OCI-LY7 (cell line): ENCODE data around the gene CNKSR3. TPM values are rescaled to one million over a fixed set of nuclear protein-coding genes. Genes with fewer than 3 reads are reported as not detected.

Source experiments
- BruUV-seq: library from RNA; stranded (reverse); fragments of 400-500 nt; replicated peaks from 2 replicates; lab custom pipeline; 2021; lab: Mats Ljungman, UMichigan
- CTCF ChIA-PET: fragments of 300-600 bp; sonication (Branson Sonifier 250); formaldehyde crosslinking; loops from one replicate; lab custom pipeline; 2022; ENCODE audit warnings: antibody characterized with exemption; ENCODE audit not compliant: unreplicated experiment; lab: Charles Lee
- POLR2A ChIA-PET: fragments of 300-600 bp; sonication (Branson Sonifier 250); formaldehyde crosslinking; loops from one replicate; lab custom pipeline; 2022; ENCODE audit warnings: antibody characterized with exemption; lab: Charles Lee
- DNase-seq: peaks from one replicate; pipeline ENCODE4 v3.0.0-alpha.2; 2015; ENCODE audit warnings: low spot score
- H2AFZ ChIP-seq: fragments of 200-600 bp; sonication (generic), shearing (Covaris generic); 2 replicates; pipeline ENCODE4 v1.6.1; 2014; ENCODE audit warnings: mild to moderate bottlenecking, antibody characterized with exemption, low read length, moderate library complexity
- H3K27ac ChIP-seq: fragments of 200-600 bp; sonication (generic); 2 replicates; pipeline ENCODE4 v1.5.1; 2014; ENCODE audit warnings: mixed run types, low read depth, mild to moderate bottlenecking, moderate library complexity, low read length, inconsistent platforms; ENCODE audit not compliant: poor library complexity, severe bottlenecking
- H3K36me3 ChIP-seq: fragments of 200-600 bp; sonication (generic); 2 replicates; pipeline ENCODE4 v1.6.1; 2014; ENCODE audit warnings: mild to moderate bottlenecking, antibody characterized with exemption, low read length, moderate library complexity, mixed read lengths; ENCODE audit not compliant: insufficient read depth
- H3K4me1 ChIP-seq: fragments of 200-600 bp; sonication (generic); 2 replicates; pipeline ENCODE4 v1.5.1; 2014; ENCODE audit warnings: mild to moderate bottlenecking, low read length; ENCODE audit not compliant: insufficient read depth, poor library complexity, severe bottlenecking
- H3K4me2 ChIP-seq: fragments of 200-600 bp; sonication (generic); 2 replicates; pipeline ENCODE4 v1.6.1; 2014; ENCODE audit warnings: mild to moderate bottlenecking, low read length
- H3K4me3 ChIP-seq: fragments of 200-600 bp; sonication (generic); 2 replicates; pipeline ENCODE4 v1.5.1; 2014; ENCODE audit warnings: mild to moderate bottlenecking, low read depth, low read length; ENCODE audit not compliant: poor library complexity, severe bottlenecking
- H3K79me2 ChIP-seq: fragments of 200-600 bp; sonication (generic); 2 replicates; pipeline ENCODE4 v1.6.1; 2016; ENCODE audit warnings: low read depth, mild to moderate bottlenecking, low read length, moderate library complexity, mixed read lengths; ENCODE audit not compliant: insufficient read depth
- H3K9me2 ChIP-seq: fragments of 200-600 bp; sonication (generic); 2 replicates; pipeline ENCODE4 v1.6.1; 2016; ENCODE audit warnings: mild to moderate bottlenecking, low read length, mixed read lengths; ENCODE audit not compliant: insufficient read depth
- H3K9me3 ChIP-seq: fragments of 200-600 bp; sonication (generic); 2 replicates; pipeline ENCODE4 v1.6.1; 2014; ENCODE audit warnings: mild to moderate bottlenecking, mixed run types, low read length, mixed read lengths
- H4K20me1 ChIP-seq: fragments of 200-600 bp; sonication (generic); 2 replicates; pipeline ENCODE4 v1.6.1; 2014; ENCODE audit warnings: mild to moderate bottlenecking, antibody characterized with exemption, low read length, moderate library complexity, mixed read lengths; ENCODE audit not compliant: insufficient read depth
- CTCF ChIP-seq: fragments of 200-600 bp; sonication (generic); conservative IDR thresholded peaks from 2 replicates; pipeline ENCODE4 v1.5.1; 2014; ENCODE audit warnings: mild to moderate bottlenecking, antibody characterized with exemption, low read length, moderate library complexity, mixed read lengths
- EZH2phosphoT487 ChIP-seq: fragments of 200-600 bp; sonication (generic); IDR thresholded peaks from 2 replicates; pipeline ENCODE4 v1.6.1; 2018; ENCODE audit warnings: low read depth, borderline replicate concordance, mild to moderate bottlenecking, mixed run types, antibody characterized with exemption, low read length, moderate library complexity, mixed read lengths
- intact Hi-C: fragments of 100-400 bp; cut with micrococcal nuclease; formaldehyde crosslinking; loops from one replicate; pipeline ENCODE4 v1.10.0; 2022; ENCODE audit not compliant: unreplicated experiment
- total RNA-seq, 2 experiments: library from RNA; depleted of rRNA in 1 of 2; stranded (reverse); fragments of >200 nt in 1 of 2; shearing (Covaris generic) in 1 of 2; gene quantifications; 2 replicates each; pipeline ENCODE4 v1.2.3, GENCODE V29; 2014 to 2022

Gene CNKSR3
- total RNA-seq, 2 experiments from 2014 or later, result not detected

- Histone ChIP-seq H3K4me1 (no peaks in the 10 kb centered on the region), H4K20me1 (no peaks in the 10 kb centered on the region), H3K79me2 (no peaks in the 10 kb centered on the region), H3K4me2 (no peak overlapping the region), H3K9me3 (0 out of 2 replicates have a peak, but pooled peaks cover 4% of the 10 kb centered on the region), H2AFZ (no peak overlapping the region), H3K27ac (no peak overlapping the region), H3K9me2 (no peaks in the 10 kb centered on the region), H3K36me3 (no peaks in the 10 kb centered on the region), H3K4me3 (no peak overlapping the region)
- ChIA-PET POLR2A (interaction anchor here (0.6 to 0.7 kb wide), 2 partner anchors 742 to 929 kb away, joined by 3 to 5 read pairs; no protein-coding TSS in a partner anchor), CTCF (no interaction called here)
- DNase-seq, result no peak
- TF ChIP-seq CTCF (no peak), EZH2phosphoT487 (no peak)
- BruUV-seq, result no TSS peak
- intact Hi-C loops, result no loop called here
These were observed 123.4 kb downstream of the CNKSR3 start for GRCh38 chr6:154386848-154387717.

GRCh38 chr6:154384191-154384590, 126.3 kb downstream of the CNKSR3 start:
- no peak overlapping the region for H2AFZ ChIP-seq
- H3K36me3 ChIP-seq, result no peaks in the 10 kb centered on the region
- H3K9me3 ChIP-seq, result 0 out of 2 replicates have a peak, but pooled peaks cover under 1% of the 10 kb centered on the region
- no peak overlapping the region for H3K4me2 ChIP-seq
- POLR2A ChIA-PET, result interaction anchor here (0.7 kb wide), 2 partner anchors 19 to 517 kb away, joined by 4 to 6 read pairs; no protein-coding TSS in a partner anchor
- H3K79me2 ChIP-seq, result no peaks in the 10 kb centered on the region
- H3K9me2 ChIP-seq, result no peaks in the 10 kb centered on the region
- CTCF ChIA-PET, result no interaction called here
- H3K4me3 ChIP-seq, result no peak overlapping the region
- DNase-seq, result no peak
- intact Hi-C loops, result no loop called here
- BruUV-seq, result no TSS peak
- no peak overlapping the region for H3K27ac ChIP-seq
- TF ChIP-seq EZH2phosphoT487, result no peak
- TF ChIP-seq CTCF, result no peak
- no peaks in the 10 kb centered on the region for H4K20me1 ChIP-seq
- no peaks in the 10 kb centered on the region for H3K4me1 ChIP-seq

- Histone ChIP-seq H3K79me2 (no peaks in the 10 kb centered on the region), H3K9me3 (no peaks in the 10 kb centered on the region), H3K27ac (no peak overlapping the region), H3K4me1 (no peaks in the 10 kb centered on the region), H3K4me3 (no peak overlapping the region), H4K20me1 (no peaks in the 10 kb centered on the region), H3K9me2 (no peaks in the 10 kb centered on the region), H3K36me3 (no peaks in the 10 kb centered on the region), H3K4me2 (no peak overlapping the region), H2AFZ (no peak overlapping the region)
- intact Hi-C loops, result no loop called here
- POLR2A ChIA-PET, result interaction anchor here (0.6 kb wide), 1 partner anchor 1668 kb away, joined by 3 read pairs; no protein-coding TSS in a partner anchor
- BruUV-seq, result no TSS peak
- CTCF ChIA-PET, result no interaction called here
- TF ChIP-seq CTCF (no peak), EZH2phosphoT487 (no peak)
- no peak for DNase-seq
These were observed 127.2 kb downstream of the CNKSR3 start for GRCh38 chr6:154383273-154383672.
